HCT116 (cell line): ENCODE data around the gene GTF2IRD1. TPM values are rescaled to one million over a fixed set of nuclear protein-coding genes. Genes with fewer than 3 reads are reported as not detected.

Source experiments
- ATAC-seq: fragments of 200-7000 bp; cut with Tn5 transposase; 2 replicates; pipeline ENCODE4 v1.9.1; 2020; ENCODE audit warnings: mild to moderate bottlenecking, moderate library complexity
- BruUV-seq: library from RNA; stranded (reverse); fragments of 400-500 nt; replicated peaks from 2 replicates; lab custom pipeline; 2021; lab: Mats Ljungman, UMichigan
- CTCF ChIA-PET: fragments of 300-600 bp; sonication (Branson Sonifier 250); formaldehyde crosslinking; loops from one replicate; lab custom pipeline; 2021; ENCODE audit warnings: antibody characterized with exemption; lab: Charles Lee
- POLR2A ChIA-PET: fragments of 300-600, 350-600 bp; sonication (Branson Sonifier 250); formaldehyde crosslinking; loops from one replicate; lab custom pipeline; 2021; ENCODE audit warnings: antibody characterized with exemption; lab: Charles Lee
- RAD21 ChIA-PET, 2 experiments: fragments of 300-600 bp; sonication (Branson Sonifier 250); formaldehyde crosslinking; loops; one replicate each; lab custom pipeline; 2023; ENCODE audit warnings: low total read pairs in 2 of 2; ENCODE audit not compliant: uncharacterized antibody in 2 of 2, unreplicated experiment in 2 of 2, low non-redundant PET in 1 of 2; lab: Charles Lee
- DNase-seq: peaks from one replicate; pipeline ENCODE4 v3.0.0-alpha.2; 2010; ENCODE audit warnings: low read depth, low spot score
- H2AFZ ChIP-seq: fragments of 200-600 bp; shearing (Covaris generic), sonication (generic); 2 replicates; pipeline ENCODE4 v1.6.1; 2017; ENCODE audit warnings: low read depth, mixed run types, mixed read lengths, antibody characterized with exemption, low read length; ENCODE audit not compliant: poor library complexity, severe bottlenecking
- H3K27ac ChIP-seq: 2 replicates; pipeline ENCODE4 v1.5.1; 2012; ENCODE audit warnings: low read depth, low read length
- H3K27me3 ChIP-seq: fragments of 200-600 bp; sonication (generic); 2 replicates; pipeline ENCODE4 v1.6.1; 2016; ENCODE audit warnings: mixed run types, low read length, mixed read lengths; ENCODE audit not compliant: insufficient read depth
- H3K36me3 ChIP-seq, 2 experiments: fragments of 200-500 bp in 1 of 2; fragments of 200-600 bp in 1 of 2; sonication (Bioruptor generic) in 1 of 2; sonication (generic) in 1 of 2; 2 replicates each; pipeline versions ENCODE4 v1.5.1 to v1.6.1; 2014 to 2016; ENCODE audit warnings: low read length in 2 of 2, inconsistent platforms in 1 of 2, mixed read lengths in 1 of 2, mixed run types in 1 of 2; ENCODE audit not compliant: insufficient read depth in 2 of 2, control insufficient read depth in 1 of 2
- H3K4me1 ChIP-seq, 2 experiments: fragments of 200-600 bp in 1 of 2; sonication (generic) in 1 of 2; 2 replicates each; pipeline versions ENCODE4 v1.5.1 to v1.6.1; 2012 to 2017; ENCODE audit warnings: low read length in 2 of 2, inconsistent platforms in 1 of 2, mild to moderate bottlenecking in 1 of 2, mixed read lengths in 1 of 2, mixed run types in 1 of 2, moderate library complexity in 1 of 2; ENCODE audit not compliant: insufficient read depth in 2 of 2, control insufficient read depth in 1 of 2
- H3K4me2 ChIP-seq: fragments of 200-600 bp; sonication (generic); 2 replicates; pipeline ENCODE4 v1.6.1; 2017; ENCODE audit warnings: mixed run types, low read length, mixed read lengths
- H3K4me3 ChIP-seq, 2 experiments: fragments of 200-600 bp in 1 of 2; sonication (generic) in 1 of 2; replicated peaks in 1 of 2; 2 replicates each; pipeline ENCODE4 v1.5.1; 2011 to 2016; ENCODE audit warnings: low read length in 2 of 2, control low read depth in 1 of 2, low read depth in 1 of 2, mild to moderate bottlenecking in 1 of 2, mixed read lengths in 1 of 2, mixed run types in 1 of 2
- H3K79me2 ChIP-seq: fragments of 200-600 bp; sonication (generic); 2 replicates; pipeline ENCODE4 v1.6.1; 2017; ENCODE audit warnings: mild to moderate bottlenecking, mixed run types, low read length, moderate library complexity, mixed read lengths; ENCODE audit not compliant: insufficient read depth
- H3K9ac ChIP-seq: fragments of 200-600 bp; sonication (generic); 2 replicates; pipeline ENCODE4 v1.6.1; 2016; ENCODE audit warnings: low read length, mixed read lengths
- H3K9me2 ChIP-seq: fragments of 200-600 bp; sonication (generic), shearing (Covaris generic); 2 replicates; pipeline ENCODE4 v1.6.1; 2017; ENCODE audit warnings: mixed run types, mild to moderate bottlenecking, moderate library complexity; ENCODE audit not compliant: insufficient read depth
- H3K9me3 ChIP-seq, 2 experiments: fragments of 200-500 bp in 1 of 2; fragments of 200-600 bp in 1 of 2; sonication (Bioruptor generic) in 1 of 2; sonication (generic) in 1 of 2; 2 replicates each; pipeline ENCODE4 v1.6.1; 2014 to 2017; ENCODE audit warnings: low read length in 2 of 2, mixed read lengths in 2 of 2, inconsistent platforms in 1 of 2, low read depth in 1 of 2, mild to moderate bottlenecking in 1 of 2, mixed run types in 1 of 2, moderate library complexity in 1 of 2; ENCODE audit not compliant: control insufficient read depth in 1 of 2, insufficient read depth in 1 of 2
- H4K20me1 ChIP-seq: fragments of 200-600 bp; sonication (generic), shearing (Covaris generic); 2 replicates; pipeline ENCODE4 v1.6.1; 2017; ENCODE audit warnings: mixed run types, mild to moderate bottlenecking, moderate library complexity; ENCODE audit not compliant: insufficient read depth
- CBX3 ChIP-seq: IDR thresholded peaks from 2 replicates; pipeline ENCODE4 v1.6.1; 2012; ENCODE audit warnings: low read depth
- CTCF ChIP-seq, 3 experiments: fragments of 200-600 bp in 1 of 3; sonication (generic) in 1 of 3; IDR thresholded peaks in 2 of 3; conservative IDR thresholded peaks in 1 of 3; 2 replicates each; pipeline ENCODE4 v1.5.1; 2012 to 2017; ENCODE audit warnings: low read depth in 2 of 3, low read length in 2 of 3, antibody characterized with exemption in 1 of 3, borderline replicate concordance in 1 of 3, control low read depth in 1 of 3, mild to moderate bottlenecking in 1 of 3, mixed read lengths in 1 of 3, mixed run types in 1 of 3, moderate library complexity in 1 of 3; ENCODE audit not compliant: insufficient read depth in 1 of 3
- ELF1 ChIP-seq: IDR thresholded peaks from 2 replicates; pipeline ENCODE4 v1.6.1; 2012; ENCODE audit warnings: low read depth, borderline replicate concordance
- EZH2 ChIP-seq: fragments of 200-600 bp; sonication (generic); IDR thresholded peaks from 2 replicates; pipeline ENCODE4 v1.6.1; 2017; ENCODE audit warnings: antibody characterized with exemption, mixed run types
- EZH2phosphoT487 ChIP-seq: fragments of 200-600 bp; IDR thresholded peaks from 2 replicates; pipeline ENCODE4 v1.6.1; 2018; ENCODE audit warnings: antibody characterized with exemption, borderline replicate concordance
- FOSL1 ChIP-seq: IDR thresholded peaks from 2 replicates; pipeline ENCODE4 v1.6.1; 2012; ENCODE audit warnings: low read depth
- POLR2AphosphoS5 ChIP-seq: IDR thresholded peaks from 2 replicates; pipeline ENCODE4 v1.6.1; 2011; ENCODE audit warnings: mild to moderate bottlenecking, low read depth, low read length, moderate library complexity
- RAD21 ChIP-seq: IDR thresholded peaks from 2 replicates; pipeline ENCODE4 v1.6.1; 2012; ENCODE audit warnings: low read depth, mild to moderate bottlenecking
- SP1 ChIP-seq: IDR thresholded peaks from 2 replicates; pipeline ENCODE4 v1.6.1; 2012; ENCODE audit warnings: low read depth
- SRF ChIP-seq: IDR thresholded peaks from 2 replicates; pipeline ENCODE4 v1.6.1; 2012; ENCODE audit warnings: low read depth
- YY1 ChIP-seq: IDR thresholded peaks from 2 replicates; pipeline ENCODE4 v1.6.1; 2011; ENCODE audit warnings: low read length, low read depth, moderate library complexity, mild to moderate bottlenecking; ENCODE audit not compliant: insufficient replicate concordance; ENCODE audit errors: extremely low read depth
- ZBTB33 ChIP-seq: IDR thresholded peaks from 2 replicates; pipeline ENCODE4 v1.6.1; 2011; ENCODE audit warnings: mild to moderate bottlenecking, low read length, moderate library complexity; ENCODE audit not compliant: insufficient replicate concordance; ENCODE audit errors: extremely low read depth
- ZFX ChIP-seq: fragments of 450-650 bp; IDR thresholded peaks from 2 replicates; pipeline ENCODE4 v1.6.1; 2017
- intact Hi-C: fragments of 100-400 bp; cut with micrococcal nuclease; formaldehyde crosslinking; loops from 2 replicates; pipeline ENCODE4 v1.10.0; 2022
- total RNA-seq: library from RNA; stranded (reverse); gene quantifications from one replicate; pipeline ENCODE4 v1.2.1, GENCODE V29; 2021; ENCODE audit not compliant: unreplicated experiment

The GTF2IRD1 gene
- total RNA-seq, 1 experiment from 2014 or later: 34.5 TPM

DNA sequence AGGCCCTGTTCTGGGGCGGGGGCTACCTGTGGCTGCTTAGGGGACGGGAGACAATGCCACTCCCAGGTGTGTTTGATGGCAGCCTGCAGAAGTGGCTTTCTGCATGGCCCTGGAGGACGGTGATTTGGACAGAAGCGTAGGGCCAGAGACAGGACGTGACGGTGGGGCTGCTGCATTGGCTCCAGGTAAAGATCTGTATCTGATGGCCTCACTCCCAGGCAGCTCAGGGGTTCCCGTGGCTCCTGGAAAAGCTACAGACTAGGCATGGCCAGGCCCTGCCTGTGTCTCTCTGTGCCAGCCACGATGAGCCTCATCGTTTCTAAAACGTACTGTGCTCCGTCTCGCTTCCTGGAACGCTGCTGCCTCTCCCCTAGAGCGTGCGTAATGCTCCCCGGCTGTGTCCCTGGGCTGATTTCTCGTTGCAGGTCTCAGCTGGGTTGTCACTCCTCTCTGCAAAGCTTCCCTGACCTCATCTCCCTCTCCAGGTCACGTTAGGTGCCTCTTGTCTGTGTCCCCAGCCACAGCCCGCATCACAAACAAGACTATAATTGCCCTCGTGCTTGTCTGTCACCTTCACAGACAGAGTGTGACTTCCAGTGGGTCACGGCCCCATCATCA lies 12.6 kb downstream of the GTF2IRD1 start:
- ChIA-PET CTCF (no interaction called here), POLR2A (no interaction called here), RAD21 (no interaction called here)
- Histone ChIP-seq H3K27me3 (no peaks in the 10 kb centered on the region), H3K9me3 (no peaks in the 10 kb centered on the region), H3K36me3 (no peaks in the 10 kb centered on the region), H3K9ac (no peak overlapping the region), H3K4me2 (no peak overlapping the region), H4K20me1 (no peaks in the 10 kb centered on the region), H3K9me2 (no peaks in the 10 kb centered on the region), H3K4me1 (peaks cover 6 to 18% of the 10 kb centered on the region in 2 experiments; a peak in 3 of 4 replicates), H3K79me2 (peaks cover 59% of the 10 kb centered on the region), H3K4me3 (no peak overlapping the region), H2AFZ (no peak overlapping the region), H3K27ac (no peak overlapping the region)
- BruUV-seq: no TSS peak
- TF ChIP-seq SRF: no peak
- no peak for TF ChIP-seq YY1
- no peak for TF ChIP-seq ZBTB33
- no peak for TF ChIP-seq SP1
- no peak for TF ChIP-seq EZH2
- TF ChIP-seq POLR2AphosphoS5: no peak
- TF ChIP-seq RAD21: no peak
- no peak for TF ChIP-seq FOSL1
- TF ChIP-seq ZFX: no peak
- no peak for TF ChIP-seq CTCF (IDR thresholded peaks at IDR 0.05 in 2 of 3, conservative IDR thresholded peaks at IDR 0.05 in 1 of 3; ENCODE audit: borderline replicate concordance in 1 of 3, insufficient read depth in 1 of 3, low read depth in 2 of 3, low read length in 2 of 3)
- TF ChIP-seq ELF1: no peak
- no peak for TF ChIP-seq CBX3
- no peak for TF ChIP-seq EZH2phosphoT487
- DNase-seq (no peak), ATAC-seq (no peak)
- intact Hi-C loops: no loop called here
